H9 (cell line): Measurements from ENCODE around the gene KDM4C. TPM values are rescaled to one million over a fixed set of nuclear protein-coding genes. Genes with fewer than 3 reads are reported as not detected.

Experiments used
- DNase-seq: peaks from one replicate; pipeline ENCODE4 v3.0.0-alpha.2; 2017
- H2AFZ ChIP-seq: one replicate; pipeline ENCODE4 v1.6.1; 2013; ENCODE audit warnings: mild to moderate bottlenecking, low read length, control low read depth, moderate library complexity
- H2AK5ac ChIP-seq: 2 replicates; pipeline ENCODE4 v1.6.1; 2013; ENCODE audit warnings: low read length, control low read depth, mixed read lengths; ENCODE audit not compliant: insufficient read length
- H2BK120ac ChIP-seq: one replicate; pipeline ENCODE4 v1.6.1; 2013; ENCODE audit warnings: low read depth, mild to moderate bottlenecking, low read length, control low read depth, inconsistent platforms; ENCODE audit not compliant: poor library complexity, severe bottlenecking
- H2BK12ac ChIP-seq: 2 replicates; pipeline ENCODE4 v1.6.1; 2013; ENCODE audit warnings: low read length, control low read depth, mixed read lengths, low read depth; ENCODE audit not compliant: insufficient read length
- H2BK15ac ChIP-seq: 2 replicates; pipeline ENCODE4 v1.6.1; 2013; ENCODE audit warnings: low read depth, low read length, control low read depth
- H2BK20ac ChIP-seq: one replicate; pipeline ENCODE4 v1.6.1; 2013; ENCODE audit warnings: low read depth, mild to moderate bottlenecking, low read length, control low read depth, inconsistent platforms; ENCODE audit not compliant: poor library complexity, severe bottlenecking
- H2BK5ac ChIP-seq: 2 replicates; pipeline ENCODE4 v1.6.1; 2013; ENCODE audit warnings: low read length, control low read depth, mixed read lengths; ENCODE audit not compliant: insufficient read length
- H3K14ac ChIP-seq: 2 replicates; pipeline ENCODE4 v1.6.1; 2013; ENCODE audit warnings: low read length, control low read depth; ENCODE audit not compliant: insufficient read depth
- H3K18ac ChIP-seq: 2 replicates; pipeline ENCODE4 v1.6.1; 2013; ENCODE audit warnings: low read depth, mild to moderate bottlenecking, mixed read lengths, low read length, control low read depth; ENCODE audit not compliant: insufficient read length
- H3K23ac ChIP-seq: 2 replicates; pipeline ENCODE4 v1.6.1; 2013; ENCODE audit warnings: low read length, control low read depth, mixed read lengths, low read depth; ENCODE audit not compliant: insufficient read length
- H3K23me2 ChIP-seq: 2 replicates; pipeline ENCODE4 v1.6.1; 2013; ENCODE audit warnings: low read depth, mild to moderate bottlenecking, mixed read lengths, low read length, control low read depth; ENCODE audit not compliant: insufficient read length, poor library complexity, severe bottlenecking
- H3K27ac ChIP-seq: 2 replicates; pipeline ENCODE4 v1.5.1; 2013; ENCODE audit warnings: low read length, control low read depth, mixed read lengths, low read depth; ENCODE audit not compliant: insufficient read length
- H3K27me3 ChIP-seq: 2 replicates; pipeline ENCODE4 v1.6.1; 2013; ENCODE audit warnings: low read length, control low read depth, inconsistent platforms; ENCODE audit not compliant: insufficient read depth
- H3K4ac ChIP-seq: 2 replicates; pipeline ENCODE4 v1.6.1; 2013; ENCODE audit warnings: low read depth, mild to moderate bottlenecking, control low read depth, inconsistent platforms, low read length, moderate library complexity
- H3K4me1 ChIP-seq: 2 replicates; pipeline ENCODE4 v1.6.1; 2013; ENCODE audit warnings: low read length, control low read depth, inconsistent platforms; ENCODE audit not compliant: insufficient read depth
- H3K4me2 ChIP-seq: 2 replicates; pipeline ENCODE4 v1.6.1; 2013; ENCODE audit warnings: low read length, control low read depth, mixed read lengths; ENCODE audit not compliant: insufficient read length, insufficient read depth
- H3K56ac ChIP-seq: 2 replicates; pipeline ENCODE4 v1.6.1; 2013; ENCODE audit warnings: low read depth, mild to moderate bottlenecking, mixed read lengths, low read length, control low read depth; ENCODE audit not compliant: insufficient read length
- H3K79me1 ChIP-seq: 2 replicates; pipeline ENCODE4 v1.6.1; 2013; ENCODE audit warnings: low read depth, mild to moderate bottlenecking, moderate library complexity, low read length, control low read depth, inconsistent platforms; ENCODE audit not compliant: insufficient read depth, poor library complexity, severe bottlenecking
- H3K79me2 ChIP-seq: 2 replicates; pipeline ENCODE4 v1.6.1; 2013; ENCODE audit warnings: low read length, control low read depth, inconsistent platforms; ENCODE audit not compliant: insufficient read depth
- H3K9ac ChIP-seq: 2 replicates; pipeline ENCODE4 v1.6.1; 2013; ENCODE audit warnings: low read length, control low read depth, mixed read lengths; ENCODE audit not compliant: insufficient read length; ENCODE audit errors: extremely low read depth
- H3K9me3 ChIP-seq: one replicate; pipeline ENCODE4 v1.6.1; 2013; ENCODE audit warnings: low read depth, low read length, inconsistent platforms; ENCODE audit not compliant: control insufficient read depth
- H3T11ph ChIP-seq: one replicate; pipeline ENCODE4 v1.6.1; 2013; ENCODE audit warnings: mild to moderate bottlenecking, low read length, control low read depth, inconsistent platforms
- H4K20me1 ChIP-seq: one replicate; pipeline ENCODE4 v1.6.1; 2013; ENCODE audit not compliant: control insufficient read depth, insufficient read length, insufficient read depth
- H4K5ac ChIP-seq: 2 replicates; pipeline ENCODE4 v1.6.1; 2013; ENCODE audit warnings: low read depth, mild to moderate bottlenecking, mixed read lengths, low read length, control low read depth; ENCODE audit not compliant: insufficient read length
- H4K8ac ChIP-seq: replicated peaks from 2 replicates; pipeline ENCODE4 v1.6.1; 2013; ENCODE audit warnings: low read length, control low read depth, mixed read lengths, low read depth; ENCODE audit not compliant: insufficient read length
- H4K91ac ChIP-seq: 2 replicates; pipeline ENCODE4 v1.6.1; 2013; ENCODE audit warnings: low read depth, mild to moderate bottlenecking, moderate library complexity, mixed read lengths, low read length, control low read depth; ENCODE audit not compliant: insufficient read length
- H3K27ac Mint-ChIP-seq, 3 experiments: 2 replicates in 2 of 3; 3 replicates in 1 of 3; pipeline ENCODE4 v1.8.0; 2020 to 2021; ENCODE audit warnings: mixed read lengths in 3 of 3, mild to moderate bottlenecking in 1 of 3, moderate library complexity in 1 of 3
- H3K27me3 Mint-ChIP-seq: 2 replicates; pipeline ENCODE4 v1.8.0; 2021; ENCODE audit warnings: low read depth, mild to moderate bottlenecking, moderate library complexity, mixed read lengths
- H3K36me3 Mint-ChIP-seq, 3 experiments: 2 replicates in 2 of 3; 3 replicates in 1 of 3; pipeline ENCODE4 v1.8.0; 2020 to 2021; ENCODE audit warnings: low read depth in 3 of 3, mixed read lengths in 3 of 3; ENCODE audit not compliant: insufficient read depth in 1 of 3
- H3K4me1 Mint-ChIP-seq, 2 experiments: 2 replicates each; pipeline ENCODE4 v1.8.0; 2020; ENCODE audit warnings: mixed read lengths in 2 of 2
- H3K4me3 Mint-ChIP-seq, 2 experiments: 2 replicates in 1 of 2; 3 replicates in 1 of 2; pipeline ENCODE4 v1.8.0; 2020 to 2021; ENCODE audit warnings: mild to moderate bottlenecking in 2 of 2, mixed read lengths in 2 of 2, moderate library complexity in 1 of 2
- H3K9me3 Mint-ChIP-seq, 2 experiments: 2 replicates in 1 of 2; 3 replicates in 1 of 2; pipeline ENCODE4 v1.8.0; 2020; ENCODE audit warnings: mild to moderate bottlenecking in 2 of 2, mixed read lengths in 2 of 2, moderate library complexity in 1 of 2
- WGBS: extraction: QIAGEN DNeasy Blood & Tissue Kit; methylation state at CpG from one replicate; pipeline ENCODE4 v1.1.7; 2013; ENCODE audit warnings: missing lambda C conversion rate, low lambda C conversion rate, mixed read lengths; ENCODE audit not compliant: insufficient read length; ENCODE audit errors: extremely low coverage; 5-methylcytosine and 5-hydroxymethylcytosine counted together
- total RNA-seq: library from RNA; stranded (reverse); gene quantifications from 2 replicates; pipeline ENCODE4 v1.2.1, GENCODE V29; 2021
- TF ChIP-seq, protein P1 (sequence below): fragments of 200-600 bp; sonication (generic); conservative IDR thresholded peaks from 3 replicates; pipeline ENCODE4 v1.8.0; 2021; ENCODE audit warnings: antibody characterized with exemption, mild to moderate bottlenecking

Gene KDM4C
- total RNA-seq, 1 experiment from 2014 or later, result 24.0 TPM

DNA sequence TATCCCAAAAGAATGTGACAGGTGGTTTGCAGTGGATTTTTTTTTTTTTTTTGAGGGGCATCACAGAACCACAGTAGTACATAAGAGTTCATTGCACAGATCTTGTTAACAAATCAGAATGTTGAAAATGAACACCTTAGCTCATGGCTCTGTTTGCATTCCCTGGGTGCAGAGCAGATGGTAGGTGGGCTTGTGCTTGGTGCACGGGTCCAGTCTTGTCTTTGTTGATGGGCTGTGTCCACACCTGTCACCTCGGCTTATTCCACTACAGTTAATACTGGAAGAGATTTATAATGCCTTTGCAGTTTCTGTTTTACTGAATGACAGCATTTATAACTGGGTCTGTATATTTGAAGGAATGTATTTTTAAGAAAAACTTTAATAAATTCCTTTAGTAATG is 146.6 kb downstream of the KDM4C start:
- no peak overlapping the region for H4K91ac ChIP-seq
- H3K4ac ChIP-seq, result no peak overlapping the region
- no peak overlapping the region for H3K4me3 Mint-ChIP-seq
- H3K27me3 Mint-ChIP-seq, result no peaks in the 10 kb centered on the region
- WGBS, result no CpG with 5 or more reads among the region's 2 CpGs
- peaks cover 2% of the 10 kb centered on the region for H3K79me1 ChIP-seq
- H3K9me3 ChIP-seq, result no peaks in the 10 kb centered on the region
- no peak overlapping the region for H2BK15ac ChIP-seq
- DNase-seq, result no peak
- no peak overlapping the region for H2BK20ac ChIP-seq
- H3K27ac Mint-ChIP-seq, result peak overlapping the region in 1 of 3 experiments; percentile 50; a peak in 2 of 7 replicates
- H4K5ac ChIP-seq, result no peak overlapping the region
- no peak overlapping the region for H4K8ac ChIP-seq
- peaks cover 27 to 33% of the 10 kb centered on the region in 2 experiments for H3K4me1 Mint-ChIP-seq
- H3K9me3 Mint-ChIP-seq, result no peaks in the 10 kb centered on the region
- no peak overlapping the region for H3K18ac ChIP-seq
- TF ChIP-seq, protein P1, sequence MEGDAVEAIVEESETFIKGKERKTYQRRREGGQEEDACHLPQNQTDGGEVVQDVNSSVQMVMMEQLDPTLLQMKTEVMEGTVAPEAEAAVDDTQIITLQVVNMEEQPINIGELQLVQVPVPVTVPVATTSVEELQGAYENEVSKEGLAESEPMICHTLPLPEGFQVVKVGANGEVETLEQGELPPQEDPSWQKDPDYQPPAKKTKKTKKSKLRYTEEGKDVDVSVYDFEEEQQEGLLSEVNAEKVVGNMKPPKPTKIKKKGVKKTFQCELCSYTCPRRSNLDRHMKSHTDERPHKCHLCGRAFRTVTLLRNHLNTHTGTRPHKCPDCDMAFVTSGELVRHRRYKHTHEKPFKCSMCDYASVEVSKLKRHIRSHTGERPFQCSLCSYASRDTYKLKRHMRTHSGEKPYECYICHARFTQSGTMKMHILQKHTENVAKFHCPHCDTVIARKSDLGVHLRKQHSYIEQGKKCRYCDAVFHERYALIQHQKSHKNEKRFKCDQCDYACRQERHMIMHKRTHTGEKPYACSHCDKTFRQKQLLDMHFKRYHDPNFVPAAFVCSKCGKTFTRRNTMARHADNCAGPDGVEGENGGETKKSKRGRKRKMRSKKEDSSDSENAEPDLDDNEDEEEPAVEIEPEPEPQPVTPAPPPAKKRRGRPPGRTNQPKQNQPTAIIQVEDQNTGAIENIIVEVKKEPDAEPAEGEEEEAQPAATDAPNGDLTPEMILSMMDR, result no peak
- no peak overlapping the region for H3K27ac ChIP-seq
- H3K36me3 Mint-ChIP-seq, result 0 out of 7 replicates have a peak, but pooled peaks cover 0 to 2% (median 0%) of the 10 kb centered on the region in 3 experiments
- H4K20me1 ChIP-seq, result no peaks in the 10 kb centered on the region
- no peaks in the 10 kb centered on the region for H3K27me3 ChIP-seq
- no peak overlapping the region for H3K56ac ChIP-seq
- H3K4me2 ChIP-seq, result no peak overlapping the region
- H3K9ac ChIP-seq, result no peak overlapping the region
- no peak overlapping the region for H2BK120ac ChIP-seq
- peaks cover 5% of the 10 kb centered on the region; the same call in 1 of the 2 replicates for H3K4me1 ChIP-seq
- H3K23ac ChIP-seq, result peak overlapping the region; percentile 42
- H3T11ph ChIP-seq, result no peak overlapping the region
- no peak overlapping the region for H3K14ac ChIP-seq
- H2BK12ac ChIP-seq, result no peak overlapping the region
- no peak overlapping the region for H2AFZ ChIP-seq
- no peak overlapping the region for H2AK5ac ChIP-seq
- no peaks in the 10 kb centered on the region for H3K23me2 ChIP-seq
- H2BK5ac ChIP-seq, result no peak overlapping the region
- H3K79me2 ChIP-seq, result no peaks in the 10 kb centered on the region
